ENCODE measurements around the gene UPB1.

UPB1 gene

DNA sequence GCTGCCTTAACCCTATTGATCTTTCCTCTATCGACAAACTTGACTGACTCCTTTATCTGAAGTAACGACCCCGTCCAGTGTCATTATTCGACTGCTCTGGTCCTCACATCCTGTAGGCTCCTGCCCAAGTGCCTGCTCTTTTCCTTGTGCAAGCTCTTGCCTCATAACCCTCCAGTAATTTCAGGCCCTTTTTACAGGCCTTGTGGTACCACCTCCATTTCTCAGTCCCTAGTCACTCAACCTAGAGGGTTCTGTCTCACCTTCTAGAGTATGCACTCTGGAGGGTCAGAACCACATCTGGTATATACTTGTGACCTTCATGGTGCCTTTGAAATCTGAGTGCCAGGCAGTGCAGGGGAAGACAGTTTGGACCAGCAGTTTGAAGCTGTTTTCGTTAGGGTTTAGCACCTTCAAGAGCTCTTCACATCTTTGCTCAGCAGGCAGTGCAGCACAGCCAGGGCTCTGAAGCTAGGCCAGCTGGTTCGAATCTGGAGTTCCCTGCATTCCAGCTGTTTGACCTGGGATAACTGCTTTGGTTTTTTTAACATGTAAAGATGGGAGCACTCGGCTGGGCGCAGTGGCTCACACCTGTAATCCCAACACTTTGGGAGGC lies 71.9 kb downstream of the UPB1 start:
- no peak for DNase-seq

DNA sequence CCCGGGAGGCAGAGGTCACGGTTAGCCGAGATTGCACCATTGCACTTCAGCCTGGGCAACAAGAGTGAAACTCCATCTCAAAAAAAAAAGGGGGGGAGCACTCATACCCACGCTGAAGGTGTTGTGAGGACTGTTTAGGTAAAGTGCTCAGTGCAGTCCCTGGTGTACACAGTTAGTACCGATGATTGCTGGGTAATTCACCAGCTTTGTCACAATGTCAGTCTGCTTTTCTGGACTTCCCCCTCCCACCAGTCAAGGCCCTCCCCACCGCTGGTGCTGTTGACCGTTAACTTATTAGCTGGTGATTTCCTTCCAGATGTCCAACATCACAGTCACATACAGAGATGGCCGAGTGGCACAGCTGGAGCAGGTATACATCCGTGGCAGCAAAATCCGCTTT lies 72.5 kb downstream of the UPB1 start:
- DNase-seq = no peak

GRCh38 chr22:24571266-24571665 lies 76.1 kb downstream of the UPB1 start:
- no peak for DNase-seq

DNA sequence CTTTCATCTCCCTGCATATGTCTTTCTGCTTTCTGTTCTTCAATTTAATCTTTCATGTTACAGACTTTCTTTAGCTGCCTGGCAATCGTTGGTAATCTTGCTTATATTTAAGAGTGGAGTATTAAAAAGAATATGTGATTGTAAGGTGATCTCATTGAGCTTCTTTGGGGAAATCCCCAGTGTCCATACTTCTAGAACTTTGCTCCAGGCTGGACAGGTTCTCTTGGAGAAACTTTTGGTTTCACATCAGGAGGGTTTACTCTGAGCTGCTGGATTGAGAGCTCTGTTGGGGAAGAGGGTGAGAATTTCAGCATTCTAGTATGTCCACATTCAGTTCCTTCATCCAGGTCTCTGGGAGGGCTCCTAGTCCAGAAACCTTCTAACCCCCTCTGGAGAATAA lies 81.6 kb downstream of the UPB1 start:
- no peak for DNase-seq

All from NCI-H526 treated with DMSO at 0.1 percent for 48 hours (cell line).